Ishikawa (cell line): Measurements from ENCODE around the gene TIMM8B.

Source experiments
- CEBPB ChIP-seq: IDR thresholded peaks from 2 replicates; pipeline ENCODE4 v1.6.1; 2012
- CREB1 ChIP-seq: IDR thresholded peaks from 2 replicates; pipeline ENCODE4 v1.6.1; 2012; ENCODE audit warnings: low read depth
- EP300 ChIP-seq: IDR thresholded peaks from 2 replicates; pipeline ENCODE4 v1.6.1; 2012; ENCODE audit warnings: borderline replicate concordance
- FOXM1 ChIP-seq: IDR thresholded peaks from 2 replicates; pipeline ENCODE4 v1.6.1; 2012; ENCODE audit warnings: low read depth, borderline replicate concordance
- NFIC ChIP-seq: IDR thresholded peaks from 2 replicates; pipeline ENCODE4 v1.6.1; 2012
- TCF12 ChIP-seq: IDR thresholded peaks from 2 replicates; pipeline ENCODE4 v1.6.1; 2012; ENCODE audit warnings: low read depth
- TEAD4 ChIP-seq: IDR thresholded peaks from 2 replicates; pipeline ENCODE4 v1.6.1; 2012
- ZBTB7A ChIP-seq: IDR thresholded peaks from 2 replicates; pipeline ENCODE4 v1.6.1; 2012; ENCODE audit warnings: low read depth

- TF ChIP-seq FOXM1 (no peak), CEBPB (no peak), EP300 (no peak), TEAD4 (no peak), NFIC (no peak), TCF12 (no peak), ZBTB7A (no peak), CREB1 (no peak)
These were observed 36.8 kb downstream of the TIMM8B start for GRCh38 chr11:112049777-112050176.
